EH (cell line): ENCODE measurements around the gene ANO2.

Source experiments
- DNase-seq: peaks from one replicate; pipeline ENCODE4 v3.0.0-alpha.2; 2015; ENCODE audit warnings: low read depth

The ANO2 gene

GRCh38 chr12:5620896-5621295 is 324.2 kb downstream of the ANO2 start:
- DNase-seq = no peak

- DNase-seq = no peak
Measured at GRCh38 chr12:5619628-5620027, 325.4 kb downstream of the ANO2 start.

- no peak for DNase-seq
Measured at GRCh38 chr12:5616854-5617253, 328.2 kb downstream of the ANO2 start.

GRCh38 chr12:5615760-5616159 is 329.3 kb downstream of the ANO2 start:
- DNase-seq = peak; percentile 10

- peak; percentile 67 for DNase-seq
Measured at GRCh38 chr12:5614256-5614655, 330.8 kb downstream of the ANO2 start.

- no peak for DNase-seq
Measured at GRCh38 chr12:5612556-5613410, 332.3 kb downstream of the ANO2 start.

GRCh38 chr12:5611162-5611561 is 333.9 kb downstream of the ANO2 start:
- DNase-seq = no peak

- no peak for DNase-seq
Measured at GRCh38 chr12:5599378-5599777, 345.7 kb downstream of the ANO2 start.

- DNase-seq = no peak
Measured at GRCh38 chr12:5593998-5594397, 351.1 kb downstream of the ANO2 start.

- DNase-seq = peak; percentile 86
Measured at GRCh38 chr12:5593086-5593485, 352.0 kb downstream of the ANO2 start.

GRCh38 chr12:5592310-5592709 is 352.7 kb downstream of the ANO2 start:
- peak; percentile 53 for DNase-seq

- no peak for DNase-seq
Measured at GRCh38 chr12:5590316-5590715, 354.7 kb downstream of the ANO2 start.

GRCh38 chr12:5589054-5589453 is 356.0 kb downstream of the ANO2 start:
- no peak for DNase-seq

GRCh38 chr12:5588591-5588990 is 356.5 kb downstream of the ANO2 start:
- DNase-seq = peak; percentile 46

GRCh38 chr12:5588176-5588575 is 356.9 kb downstream of the ANO2 start:
- peak; percentile 75 for DNase-seq

- no peak for DNase-seq
Measured at GRCh38 chr12:5587711-5588121, 357.3 kb downstream of the ANO2 start.

GRCh38 chr12:5586201-5586600 is 358.9 kb downstream of the ANO2 start:
- DNase-seq = peak; percentile 82

- DNase-seq = no peak
Measured at GRCh38 chr12:5585178-5585577, 359.9 kb downstream of the ANO2 start.

- DNase-seq = no peak
Measured at GRCh38 chr12:5584412-5585175, 360.5 kb downstream of the ANO2 start.

GRCh38 chr12:5582541-5582940 is 362.5 kb downstream of the ANO2 start:
- DNase-seq = peak; percentile 27

GRCh38 chr12:5582018-5582417 is 363.0 kb downstream of the ANO2 start:
- DNase-seq = no peak

GRCh38 chr12:5581616-5582015 is 363.4 kb downstream of the ANO2 start:
- DNase-seq = no peak

- DNase-seq = peak; percentile 66
Measured at GRCh38 chr12:5581019-5581418, 364.0 kb downstream of the ANO2 start.
